GM21367 (cell line): ENCODE measurements around the gene TP53INP2.
"Not testable (repeated sequence)": the region's sequence is repeated elsewhere in the genome, so short reads cannot be mapped to it uniquely, and the experiment has no call there.

Source experiments
- ATAC-seq: cut with Tn5 transposase; IDR thresholded peaks from one replicate; pipeline ENCODE4 v1.9.1; 2021; ENCODE audit not compliant: unreplicated experiment

Gene TP53INP2

DNA sequence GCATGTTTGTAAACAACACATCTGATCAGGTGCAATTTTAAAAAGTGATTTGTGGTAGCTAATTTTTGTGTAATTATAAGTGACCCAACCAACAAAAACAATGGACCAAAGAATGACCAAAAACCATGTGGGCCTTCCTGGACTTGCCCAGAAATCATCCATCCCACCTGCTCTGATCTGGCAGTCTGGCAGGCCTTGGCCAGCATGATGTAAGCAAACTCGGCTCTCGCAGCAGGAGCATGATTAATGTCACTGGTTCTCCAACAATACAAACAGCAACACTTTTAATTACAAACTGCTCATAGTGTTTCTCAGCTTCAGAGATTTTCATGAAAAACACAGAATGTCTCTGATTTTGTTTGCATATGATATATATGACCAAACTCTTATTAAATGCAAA lies 16.1 kb downstream of the TP53INP2 start:
- no peak for ATAC-seq

DNA sequence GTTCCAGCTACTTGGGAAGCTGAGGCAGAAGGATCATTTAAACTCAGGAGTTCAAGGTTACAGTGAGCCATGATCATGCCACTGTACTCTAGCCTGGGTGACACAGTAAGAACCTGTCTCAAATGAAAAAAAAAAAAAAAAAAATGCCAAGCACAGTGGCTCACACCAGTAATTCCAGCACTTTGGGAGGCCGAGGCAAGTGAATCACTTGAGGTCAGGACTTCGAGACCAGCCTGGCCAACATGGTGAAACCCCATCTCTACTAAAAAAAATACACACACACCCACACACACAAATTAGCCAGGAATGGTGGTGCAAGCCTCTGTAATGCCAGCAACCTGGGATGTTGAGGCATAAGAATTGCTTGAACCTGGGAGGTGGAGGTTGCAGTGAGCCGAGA lies 18.4 kb downstream of the TP53INP2 start:
- not testable (repeated sequence) for ATAC-seq

DNA sequence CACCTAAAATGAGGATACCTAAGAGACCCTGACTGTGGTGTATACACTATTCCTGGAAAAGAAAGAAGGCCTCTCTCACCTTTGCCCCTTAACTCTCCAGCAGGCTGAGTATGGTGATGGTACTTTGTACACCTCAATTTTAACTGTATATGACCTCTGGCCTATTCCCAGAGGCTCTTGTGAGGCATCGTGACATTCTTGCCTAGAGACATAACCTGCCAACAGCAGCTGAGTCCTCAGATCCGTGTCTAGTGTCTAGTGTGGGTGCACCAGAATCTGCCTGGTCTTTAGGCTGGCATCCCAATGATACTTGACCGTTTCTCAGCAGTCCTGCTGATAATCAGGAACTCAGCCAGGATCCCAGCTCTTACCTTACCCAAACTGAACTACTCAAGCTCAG lies 20.0 kb downstream of the TP53INP2 start:
- no peak for ATAC-seq

DNA sequence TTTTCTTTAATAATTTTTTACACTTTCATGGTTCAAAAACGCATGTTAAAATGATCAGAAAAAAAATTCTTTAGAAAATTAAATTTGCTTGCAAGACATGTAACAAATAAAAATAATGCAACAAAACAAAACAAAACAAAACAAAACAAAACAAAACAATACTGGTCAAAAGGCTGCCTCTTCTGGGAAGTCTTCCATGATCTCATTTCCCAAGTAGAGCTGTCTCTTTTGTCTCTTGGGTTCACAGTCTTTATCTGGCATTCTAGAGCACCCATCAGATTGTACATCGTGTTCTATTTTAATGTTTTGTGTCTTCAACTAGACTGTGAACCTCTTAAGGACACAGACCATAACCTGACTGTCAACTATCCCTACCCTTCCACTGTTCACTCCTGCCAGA lies 25.3 kb downstream of the TP53INP2 start:
- ATAC-seq = no peak

DNA sequence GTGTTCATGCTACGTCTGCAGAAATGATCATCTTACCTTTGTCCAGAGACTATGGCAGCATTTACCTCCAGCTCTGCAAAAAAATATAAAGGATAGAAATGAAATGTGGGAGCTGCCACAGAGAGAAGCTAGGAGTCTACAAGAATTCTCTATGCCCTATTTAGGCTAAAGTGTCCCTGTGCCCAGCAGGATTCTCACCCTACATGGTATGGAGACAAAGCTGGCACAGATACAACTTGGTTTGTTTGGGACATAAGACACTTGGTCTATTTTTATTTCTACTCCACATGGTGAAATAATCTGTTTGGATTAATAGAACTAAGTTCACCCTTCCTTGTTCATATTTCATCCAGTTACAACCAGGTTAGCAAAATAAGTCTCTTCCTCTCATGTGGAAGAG lies 28.4 kb downstream of the TP53INP2 start:
- ATAC-seq = no peak

DNA sequence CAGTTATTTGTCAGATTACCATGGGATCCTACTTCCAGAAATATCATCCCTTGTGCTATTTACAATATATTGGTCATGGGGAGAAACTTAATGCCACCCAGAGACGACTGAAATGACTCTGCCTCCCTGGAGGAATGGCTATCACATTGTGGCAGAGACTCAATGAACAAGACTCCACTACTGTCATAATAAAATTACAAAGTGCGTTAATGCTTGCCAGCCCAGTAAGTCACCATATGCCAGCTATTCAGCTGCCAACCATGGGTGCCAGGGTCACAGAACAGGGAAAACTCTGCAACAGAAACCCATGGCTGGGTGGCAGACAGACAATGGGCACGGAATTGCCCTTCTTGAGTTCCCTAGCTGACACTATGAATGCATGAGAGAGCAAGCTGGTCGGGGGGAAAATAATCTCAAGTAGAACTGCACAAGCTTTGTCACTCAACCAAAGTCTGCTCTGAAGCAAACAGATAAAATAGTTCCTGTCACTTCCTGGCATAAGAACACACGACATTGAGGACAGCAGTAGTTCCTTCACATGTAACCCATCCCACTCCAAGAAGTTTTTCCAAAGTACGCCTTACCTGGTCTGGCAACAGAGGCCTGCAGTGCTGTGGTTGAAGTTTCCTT lies 32.1 kb downstream of the TP53INP2 start:
- no peak for ATAC-seq

DNA sequence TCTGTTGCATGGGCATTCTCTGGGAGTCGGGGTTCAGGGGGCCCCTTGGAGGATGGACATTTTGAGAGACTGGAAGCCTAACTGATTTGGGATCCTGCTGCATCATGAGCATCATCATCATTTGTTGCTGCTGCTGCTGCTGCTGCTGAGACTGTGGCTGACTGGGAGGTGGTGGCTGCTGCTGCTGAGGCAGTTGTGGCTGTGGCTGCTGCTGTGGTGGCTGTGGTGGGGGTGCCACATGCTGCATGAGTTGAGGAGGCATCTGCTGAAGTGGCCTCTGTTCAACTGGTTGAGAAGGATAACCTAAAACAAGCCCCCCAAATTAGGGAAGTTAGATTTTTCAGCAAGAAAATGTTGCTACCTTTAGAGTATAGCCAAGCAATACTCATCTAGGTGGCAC lies 38.9 kb downstream of the TP53INP2 start:
- ATAC-seq = no peak

DNA sequence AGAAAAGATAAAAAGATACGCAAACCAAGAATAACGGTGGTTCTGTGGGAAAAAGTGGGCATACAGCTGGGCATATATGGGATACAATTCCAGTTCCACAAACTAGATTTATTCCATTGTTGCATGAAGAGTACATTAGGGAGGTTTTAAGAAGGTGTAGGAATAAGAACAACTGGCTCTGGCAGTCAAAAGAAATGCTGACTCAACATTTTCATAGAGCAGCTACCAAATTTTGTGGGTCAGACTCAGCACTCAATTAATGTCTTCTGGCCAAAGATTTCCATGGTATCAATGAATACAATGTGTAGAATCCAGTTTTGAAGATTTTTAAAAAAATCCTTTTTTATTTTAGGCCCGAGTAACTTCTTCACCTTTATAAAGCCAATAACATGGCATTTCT lies 40.2 kb downstream of the TP53INP2 start:
- no peak for ATAC-seq

DNA sequence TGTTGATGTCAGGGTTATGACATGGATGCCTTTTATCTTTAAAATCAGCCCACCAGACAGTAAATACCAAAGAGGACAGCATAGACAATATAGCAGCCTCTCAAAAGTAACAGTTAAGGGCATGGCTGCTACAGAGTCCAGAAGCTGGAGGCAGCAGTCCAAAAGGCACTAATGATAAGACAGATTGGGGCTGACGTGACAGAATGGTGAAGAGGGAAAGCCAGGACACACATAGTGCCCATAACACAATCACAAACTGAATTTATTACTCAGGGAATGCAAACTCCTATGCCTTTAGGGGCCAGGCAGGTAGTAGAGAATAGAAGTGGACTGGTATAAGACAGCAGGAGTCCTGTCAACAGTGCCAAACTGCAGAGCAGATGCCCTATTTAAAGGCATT lies 40.7 kb downstream of the TP53INP2 start:
- ATAC-seq = no peak

DNA sequence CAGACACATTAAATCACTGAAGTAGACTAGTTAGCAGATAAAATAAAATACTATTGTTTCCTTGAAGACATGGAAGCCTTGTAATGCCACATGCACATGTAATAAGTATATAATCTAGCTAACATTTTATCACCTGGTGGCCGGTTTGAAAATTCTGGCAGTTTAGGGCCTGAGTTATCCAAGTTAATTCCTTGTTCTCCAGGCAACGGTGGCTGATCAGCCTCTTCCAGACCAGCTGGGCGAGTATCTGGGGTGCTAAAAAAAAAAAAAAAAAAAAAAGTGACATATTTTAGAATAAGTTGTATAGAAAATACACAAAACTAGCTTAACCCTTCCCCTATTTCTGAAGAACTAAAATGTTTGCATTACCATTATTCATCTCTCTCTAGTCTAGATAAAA lies 42.5 kb downstream of the TP53INP2 start:
- ATAC-seq = no peak

DNA sequence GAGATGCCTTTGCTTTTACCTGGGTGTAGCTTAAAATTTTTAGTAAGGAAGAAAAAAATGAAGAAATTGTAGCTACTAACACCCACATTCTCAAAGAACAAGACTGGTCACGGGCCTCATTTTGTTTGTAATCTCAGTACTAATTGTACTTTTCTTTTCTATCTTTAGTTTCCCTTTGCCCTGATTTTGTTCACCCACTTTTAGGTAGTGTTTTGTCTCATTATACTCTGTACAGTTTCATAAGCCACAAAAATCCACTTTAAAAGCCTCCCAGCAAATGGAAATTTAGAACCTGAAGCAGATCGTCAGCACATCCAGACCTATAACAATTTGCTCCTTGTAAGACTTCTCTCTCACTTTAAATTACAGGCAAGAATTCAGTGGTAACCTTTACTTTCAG lies 43.3 kb downstream of the TP53INP2 start:
- no peak for ATAC-seq

DNA sequence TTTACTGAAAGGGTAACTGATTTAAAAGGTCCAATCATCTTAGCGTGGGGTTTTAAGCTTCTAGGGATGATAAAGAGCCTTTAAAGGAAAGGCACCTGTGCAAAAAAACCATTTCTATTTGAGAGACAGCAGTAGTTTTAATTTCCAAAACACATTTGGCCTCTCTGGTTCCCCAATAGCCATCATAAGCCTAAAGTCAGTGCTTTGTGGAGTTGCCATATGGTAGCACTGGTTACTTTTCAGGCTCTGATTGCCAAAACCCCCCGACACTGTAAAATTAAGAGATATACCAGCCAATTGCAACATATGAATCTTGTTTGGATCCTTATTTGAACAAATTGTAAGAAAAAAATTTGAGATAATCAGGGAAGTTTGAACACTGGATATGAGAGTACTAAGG lies 44.6 kb downstream of the TP53INP2 start:
- no peak for ATAC-seq

DNA sequence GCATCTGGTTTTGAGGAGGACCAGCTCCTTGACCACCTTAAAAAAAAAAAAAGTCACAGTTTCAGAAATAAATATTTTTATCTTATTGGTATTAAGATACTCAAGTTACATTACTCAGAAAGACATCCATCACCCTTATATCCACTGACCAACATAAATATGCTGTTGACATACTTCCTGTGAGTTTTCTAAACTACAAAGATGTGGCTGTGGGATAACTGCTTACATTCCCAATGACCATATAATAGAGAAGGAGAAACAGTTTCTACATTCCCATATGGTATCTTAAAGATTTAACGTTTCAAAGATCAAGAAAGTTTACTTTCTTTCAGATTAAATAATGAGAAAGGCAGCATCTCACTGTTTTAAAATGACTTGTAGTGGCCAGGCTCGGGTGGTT lies 46.3 kb downstream of the TP53INP2 start:
- no peak for ATAC-seq

DNA sequence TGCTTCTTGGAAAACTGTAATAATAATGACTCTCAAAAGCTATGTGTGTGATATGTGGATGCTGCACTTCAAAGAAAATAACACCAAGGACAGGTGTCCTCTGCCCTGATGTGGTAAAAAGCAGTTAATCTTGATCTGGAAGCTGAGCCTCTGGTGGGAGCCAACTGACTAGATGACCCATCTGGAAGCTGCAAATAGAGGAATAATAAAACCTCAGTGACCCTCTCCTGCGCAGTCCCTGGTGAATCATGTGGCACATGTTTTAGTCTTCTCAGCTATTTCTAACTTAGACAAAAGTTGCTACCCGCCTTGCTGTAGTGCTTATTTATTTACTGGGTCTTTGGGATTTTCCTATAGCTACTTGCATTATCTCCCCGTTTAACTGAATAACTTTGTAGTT lies 47.3 kb downstream of the TP53INP2 start:
- no peak for ATAC-seq

DNA sequence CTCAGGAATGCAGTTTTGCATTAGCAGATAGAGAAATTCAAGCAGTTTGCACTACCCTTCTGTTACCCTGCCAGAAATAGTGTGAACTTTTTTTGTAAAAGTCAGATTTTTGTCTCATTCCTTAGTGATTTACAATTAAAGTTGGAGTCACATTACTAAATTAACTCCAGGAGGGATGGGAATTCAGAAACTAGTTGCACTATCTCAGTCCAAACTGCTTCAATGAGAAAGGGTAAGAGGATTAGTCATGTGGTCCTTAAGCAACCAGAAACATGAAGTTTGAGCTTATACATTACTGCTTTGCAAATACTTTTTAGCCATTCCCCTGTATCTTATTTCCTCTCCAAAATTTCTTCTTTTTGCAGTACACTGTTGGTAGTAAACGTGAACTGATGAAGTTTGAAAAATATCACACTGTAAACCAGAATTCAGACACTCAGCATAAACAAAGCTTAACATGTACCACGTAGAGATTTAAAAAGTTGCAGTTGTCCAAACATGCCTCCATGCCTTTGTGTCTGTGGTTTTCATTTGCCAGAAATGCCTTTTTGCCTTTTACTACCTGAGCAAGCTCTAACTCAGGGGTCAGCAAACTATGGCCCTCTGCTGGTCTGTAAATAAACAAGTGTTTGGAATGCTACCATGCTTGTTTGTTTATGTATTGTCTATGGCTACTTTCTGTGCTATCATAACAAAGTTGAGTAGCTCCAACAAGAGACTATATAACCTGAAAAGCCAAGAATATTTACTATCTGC lies 49.7 kb downstream of the TP53INP2 start:
- ATAC-seq = no peak

DNA sequence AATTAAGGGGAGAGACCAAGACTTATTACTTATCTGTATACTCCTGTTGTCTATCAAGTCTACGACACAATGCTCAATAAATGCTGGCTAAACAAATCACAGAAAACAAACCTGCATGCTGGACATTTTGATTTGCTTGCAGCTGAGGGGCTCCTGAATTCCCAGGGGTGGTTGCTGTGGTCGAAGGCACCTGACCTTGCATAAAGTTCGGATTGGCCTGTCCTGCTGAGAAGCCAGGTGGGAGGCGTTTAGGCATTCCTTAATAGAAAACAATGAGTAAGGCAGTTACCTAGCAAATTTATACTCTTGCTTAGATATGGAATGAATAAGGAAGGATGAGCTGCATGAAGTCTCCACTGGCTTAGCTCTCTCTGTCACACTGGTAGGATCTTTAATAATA lies 50.5 kb downstream of the TP53INP2 start:
- no peak for ATAC-seq

DNA sequence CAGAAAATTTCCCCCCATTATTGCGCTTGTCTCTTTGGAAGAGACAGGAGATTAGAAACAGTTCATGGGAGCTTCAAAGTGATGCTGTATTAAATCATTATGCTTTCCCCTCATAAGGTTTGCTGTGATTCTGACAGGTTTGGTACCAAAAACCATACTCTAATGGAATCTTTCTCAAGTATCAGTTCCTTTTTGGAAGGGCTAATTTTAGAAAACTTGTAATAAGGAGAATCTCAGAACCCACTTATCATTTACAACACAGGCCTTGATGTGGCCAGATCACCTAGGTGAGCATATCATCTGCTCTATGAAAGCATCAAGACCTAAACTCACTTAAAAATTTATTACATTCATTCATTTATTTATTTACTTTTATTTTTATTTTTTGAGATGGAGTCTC lies 51.2 kb downstream of the TP53INP2 start:
- no peak for ATAC-seq

DNA sequence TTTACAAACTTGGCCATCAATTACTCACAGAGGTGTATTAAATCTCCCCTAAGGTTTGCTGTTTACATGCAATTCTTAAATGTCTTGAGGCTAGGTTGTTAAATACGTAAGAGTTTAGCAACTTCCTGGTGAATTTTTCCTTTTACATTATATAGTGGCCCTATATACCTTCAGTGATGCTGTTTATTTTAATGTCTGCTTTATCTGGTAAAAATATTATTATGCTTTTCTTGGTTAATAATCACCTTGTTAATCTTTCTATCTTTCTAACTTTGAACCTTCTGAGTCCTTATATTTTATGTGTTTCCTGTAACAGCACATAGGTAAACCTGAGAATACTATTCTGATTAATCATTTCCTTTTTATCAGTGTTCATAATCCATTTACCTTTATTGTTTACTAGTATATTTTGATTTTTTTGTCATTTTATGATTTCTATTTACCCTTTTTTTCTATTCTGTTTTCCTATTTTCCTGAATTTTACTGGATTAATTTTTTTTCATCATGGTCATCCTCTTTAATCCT lies 57.9 kb downstream of the TP53INP2 start:
- ATAC-seq = no peak
